Limb (tissue), 2 donors: Measurements from ENCODE around the gene ADAMTS7.
"Not testable (repeated sequence)": the region's sequence is repeated elsewhere in the genome, so short reads cannot be mapped to it uniquely, and the experiment has no call there.

Source experiments
- DNase-seq, 2 donors: peaks; one replicate each; pipeline ENCODE4 v3.0.0-alpha.2; 2016; ENCODE audit errors: extremely low spot score in 2 of 2

The ADAMTS7 gene

DNA sequence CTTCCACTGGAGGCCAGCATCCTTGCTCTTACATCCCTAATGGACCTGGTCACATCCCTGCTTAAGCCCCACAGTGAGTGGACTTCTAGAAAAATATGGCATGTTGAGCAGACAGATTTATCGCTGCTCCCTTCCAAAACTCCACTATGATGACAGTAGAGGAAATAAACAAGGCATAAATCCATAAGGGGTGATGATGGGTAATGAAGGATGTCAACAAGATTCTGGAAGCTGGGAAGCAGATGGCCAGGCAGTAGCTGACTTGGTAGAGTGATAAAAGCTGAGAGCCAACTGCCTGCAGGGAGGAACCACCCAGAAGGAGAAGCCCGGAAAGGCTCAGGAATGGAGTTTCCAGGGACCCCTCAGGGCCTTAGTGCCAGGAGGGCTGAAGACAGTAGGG lies 28.9 kb downstream of the ADAMTS7 start:
- not testable (repeated sequence) for DNase-seq

DNA sequence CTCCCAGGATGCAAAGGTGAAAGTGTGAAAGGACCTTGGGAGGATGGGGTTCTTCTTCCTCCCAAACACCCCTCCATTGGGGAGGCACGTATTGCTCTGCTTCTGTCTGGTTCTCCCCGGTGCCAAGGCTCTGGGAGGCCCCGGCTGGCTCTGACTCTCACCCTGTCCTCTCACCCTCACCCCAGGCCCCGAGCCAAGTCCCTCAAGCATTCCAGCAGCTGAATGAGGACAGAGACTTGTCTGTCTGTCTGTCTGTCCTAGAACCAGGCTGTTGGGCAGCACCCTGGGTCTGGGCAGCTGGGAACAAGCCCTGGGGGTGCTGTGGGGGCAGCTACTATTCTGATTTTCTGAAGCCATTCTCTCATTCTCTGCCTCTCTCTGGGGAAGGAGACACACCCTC lies 29.9 kb downstream of the ADAMTS7 start:
- DNase-seq: not testable (repeated sequence)

DNA sequence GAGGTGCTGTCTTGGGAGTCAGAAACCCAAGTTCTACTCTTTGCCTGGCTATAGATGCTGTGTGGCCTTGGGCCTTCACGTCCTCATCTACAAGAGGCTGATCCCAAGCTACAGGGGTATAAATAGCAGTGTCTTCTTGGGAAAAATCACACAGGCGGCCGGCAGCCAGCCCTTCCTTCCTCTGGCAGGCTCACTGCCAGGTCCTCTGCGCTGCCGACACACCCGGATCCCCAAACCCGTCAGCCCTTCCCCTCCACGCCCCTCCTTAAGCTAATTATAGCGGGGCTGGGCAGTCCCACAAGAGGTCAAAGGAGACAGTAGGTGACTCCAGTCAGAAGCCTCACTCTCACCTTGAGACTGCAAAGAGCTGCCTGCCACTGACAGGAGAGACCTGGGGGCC lies 31.3 kb downstream of the ADAMTS7 start:
- not testable (repeated sequence) for DNase-seq

DNA sequence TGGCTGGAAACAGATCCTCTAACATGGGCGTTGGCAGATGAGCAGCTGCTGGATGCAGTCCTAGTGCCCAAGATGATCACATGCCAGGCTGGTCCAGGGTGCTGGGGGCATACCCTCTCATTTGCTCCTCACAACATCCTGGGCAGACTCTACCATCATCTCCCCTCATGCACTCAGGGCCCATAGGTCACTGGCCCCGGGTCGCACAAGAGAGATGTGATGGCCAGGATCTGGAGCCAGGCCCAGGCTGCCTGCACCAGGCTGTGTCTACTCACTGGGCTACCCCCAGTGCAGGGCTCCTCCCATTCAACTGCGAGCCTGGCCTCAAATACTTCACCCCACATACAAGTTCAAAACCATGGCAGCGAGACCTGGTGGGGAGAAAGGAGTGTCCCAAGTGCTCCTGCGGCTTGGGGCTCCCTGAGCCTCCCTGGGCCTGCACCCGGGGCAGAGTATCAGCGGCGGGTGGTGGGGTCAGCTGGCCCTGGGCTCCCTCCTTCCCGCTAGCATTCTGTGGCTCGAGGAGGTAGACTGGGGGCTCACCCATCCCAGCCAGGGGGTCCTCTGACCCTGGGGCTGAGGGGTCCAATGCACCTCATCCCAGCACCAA lies 32.0 kb downstream of the ADAMTS7 start:
- DNase-seq: not testable (repeated sequence)

DNA sequence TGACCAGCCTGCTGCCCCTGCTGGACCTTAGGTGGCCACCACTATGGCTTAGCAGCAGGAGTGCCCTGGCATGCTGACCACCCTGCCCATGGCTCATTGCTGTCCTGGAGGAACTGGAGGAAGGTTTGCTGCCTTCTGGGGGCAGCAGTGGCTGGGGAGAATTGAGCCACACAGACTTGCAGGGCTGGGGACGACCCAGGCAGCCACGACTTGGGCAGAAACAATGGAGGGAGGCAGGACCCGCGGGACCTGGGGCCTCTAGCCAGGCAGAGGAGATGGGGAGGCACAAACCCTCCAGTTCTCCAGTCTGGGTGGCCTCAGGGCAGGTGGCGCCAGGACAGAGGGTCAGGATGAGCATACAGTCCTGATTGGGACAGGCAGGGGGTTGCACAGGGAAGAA lies 32.8 kb downstream of the ADAMTS7 start:
- no peak for DNase-seq

DNA sequence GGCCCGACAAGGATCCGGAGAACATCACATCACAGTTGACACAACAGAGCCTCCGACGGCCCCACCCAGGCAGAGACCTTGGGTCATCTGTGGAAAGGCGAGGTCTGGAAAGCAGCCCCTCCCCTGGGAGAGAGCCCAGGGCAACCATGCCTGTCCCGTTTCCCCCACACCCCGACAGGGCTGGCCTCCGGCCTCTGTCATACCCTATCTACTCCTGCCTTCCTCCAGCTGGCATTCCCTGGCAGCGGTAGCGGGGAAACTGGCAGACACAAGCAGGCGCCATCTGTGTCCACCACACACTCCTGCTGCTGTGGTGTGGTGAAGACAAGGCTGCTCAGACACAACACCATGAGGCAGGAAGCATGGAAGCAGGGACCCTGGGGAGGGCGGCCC lies 33.3 kb downstream of the ADAMTS7 start:
- DNase-seq: not testable (repeated sequence)

DNA sequence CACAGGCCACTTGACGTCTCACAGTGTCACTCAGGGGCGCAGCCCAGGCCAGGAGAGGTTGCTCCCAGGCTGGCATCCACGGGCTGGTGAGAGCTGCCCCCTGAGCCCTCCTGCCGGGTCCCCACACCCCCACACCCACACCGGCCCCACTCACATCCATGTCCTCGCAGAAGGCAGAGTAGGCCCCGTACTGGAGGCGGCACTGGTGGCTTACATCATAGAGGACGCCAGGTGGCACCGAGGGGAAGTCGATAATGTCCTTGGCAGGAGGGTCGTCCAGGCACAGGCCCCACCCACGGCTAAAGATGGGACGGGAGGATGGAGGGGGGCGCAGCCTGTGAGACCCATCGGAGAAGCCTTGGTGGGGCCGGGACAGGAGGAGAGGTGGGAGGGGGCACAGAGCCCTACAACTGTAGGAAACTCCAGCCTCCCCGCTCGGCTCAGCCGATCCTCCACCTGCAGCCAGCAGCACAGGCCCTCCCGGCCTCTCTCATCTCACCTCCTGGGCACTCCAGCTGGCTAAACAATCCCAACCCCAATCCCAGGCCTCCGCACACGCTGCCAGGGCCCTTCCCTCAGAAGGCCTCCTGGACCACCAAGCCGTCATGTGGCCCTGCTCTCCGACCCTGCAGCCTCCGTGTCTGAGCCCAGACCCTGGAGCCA lies 33.8 kb downstream of the ADAMTS7 start:
- DNase-seq: not testable (repeated sequence)

DNA sequence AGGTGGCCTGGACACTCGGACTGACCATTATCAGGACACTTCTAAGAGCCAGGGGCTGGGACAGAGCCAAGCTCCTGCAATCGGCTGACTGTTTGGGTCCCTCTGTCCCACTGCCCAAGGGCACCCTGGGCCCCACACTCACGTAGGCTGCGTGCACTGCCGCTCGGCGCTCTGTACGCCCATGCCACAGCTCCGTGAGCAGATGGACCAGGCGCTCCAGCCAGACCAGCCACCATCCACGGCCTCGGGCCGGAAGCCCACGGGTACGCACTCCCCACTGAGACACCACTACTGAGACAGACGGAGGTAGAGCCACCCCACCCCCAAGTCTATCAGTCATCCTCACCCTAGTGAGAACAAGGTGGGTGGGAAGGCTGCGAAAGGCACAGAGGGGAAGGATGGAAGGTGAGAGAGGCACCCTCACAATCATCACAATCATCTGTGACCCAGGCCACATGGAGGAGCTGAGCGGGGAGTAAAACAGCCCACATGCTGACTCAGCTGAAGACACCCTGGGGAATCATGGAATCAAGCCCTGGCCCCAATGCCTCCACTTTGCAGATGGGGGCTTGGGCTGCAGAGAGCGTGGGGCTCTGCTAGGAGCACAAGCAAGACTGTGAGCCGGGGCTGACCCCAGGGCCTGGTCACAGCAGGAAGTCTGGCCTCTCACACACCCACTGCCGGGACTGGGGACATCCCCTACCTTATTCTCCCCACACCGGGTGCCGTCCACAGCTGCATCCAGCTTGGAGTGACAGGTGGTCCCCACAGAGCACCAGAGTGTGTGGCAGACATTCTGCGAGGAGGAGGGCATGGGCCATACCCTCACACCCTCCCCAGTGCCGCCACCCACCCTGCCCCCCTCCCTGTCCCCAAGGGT lies 35.0 kb downstream of the ADAMTS7 start:
- not testable (repeated sequence) for DNase-seq

DNA sequence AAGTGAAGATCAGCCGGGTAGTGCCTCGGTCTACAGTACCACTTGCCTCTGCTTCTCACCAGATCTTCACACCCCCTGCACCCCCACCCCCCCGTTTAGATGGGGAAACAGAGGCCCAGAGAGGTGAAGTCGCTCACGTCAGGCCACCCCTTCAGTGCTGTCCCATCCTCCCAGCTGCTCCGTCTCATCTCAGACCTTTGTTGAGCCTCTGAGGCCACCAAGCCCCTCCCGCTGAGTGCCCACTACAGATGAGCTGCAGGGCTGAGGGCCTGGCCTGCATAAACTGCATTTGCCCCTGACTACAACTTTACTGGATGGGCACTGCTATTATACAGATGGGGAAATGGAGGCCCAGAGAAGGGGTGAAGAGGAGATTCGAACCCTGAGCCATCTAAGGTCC lies 35.8 kb downstream of the ADAMTS7 start:
- DNase-seq: no peak

DNA sequence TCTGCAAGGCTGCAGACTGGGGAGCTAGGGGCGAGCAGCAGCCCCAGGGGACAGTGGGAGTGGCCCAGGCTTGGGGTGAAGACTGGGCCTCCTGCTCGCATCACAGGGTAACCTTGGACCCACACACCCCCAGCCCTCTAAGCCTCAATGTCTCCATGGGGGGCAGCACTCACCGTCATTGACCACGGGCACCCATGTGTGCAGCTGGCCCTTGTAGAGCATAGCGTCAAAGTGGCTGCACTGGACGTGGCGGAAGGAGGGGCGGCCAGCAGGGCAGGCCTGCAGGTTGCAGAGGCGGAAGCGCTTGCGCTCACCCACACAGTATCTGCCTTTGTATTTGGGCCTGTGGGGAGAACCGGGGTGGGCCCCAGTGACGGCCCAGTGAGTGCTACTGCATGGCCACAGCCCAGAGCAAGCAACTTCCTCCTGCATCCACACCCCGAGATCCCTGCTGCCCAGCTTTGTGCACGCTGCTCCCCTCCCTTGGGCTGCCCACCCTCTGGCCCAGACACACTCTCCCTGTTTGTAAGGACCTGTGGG lies 36.7 kb downstream of the ADAMTS7 start:
- DNase-seq: not testable (repeated sequence)

DNA sequence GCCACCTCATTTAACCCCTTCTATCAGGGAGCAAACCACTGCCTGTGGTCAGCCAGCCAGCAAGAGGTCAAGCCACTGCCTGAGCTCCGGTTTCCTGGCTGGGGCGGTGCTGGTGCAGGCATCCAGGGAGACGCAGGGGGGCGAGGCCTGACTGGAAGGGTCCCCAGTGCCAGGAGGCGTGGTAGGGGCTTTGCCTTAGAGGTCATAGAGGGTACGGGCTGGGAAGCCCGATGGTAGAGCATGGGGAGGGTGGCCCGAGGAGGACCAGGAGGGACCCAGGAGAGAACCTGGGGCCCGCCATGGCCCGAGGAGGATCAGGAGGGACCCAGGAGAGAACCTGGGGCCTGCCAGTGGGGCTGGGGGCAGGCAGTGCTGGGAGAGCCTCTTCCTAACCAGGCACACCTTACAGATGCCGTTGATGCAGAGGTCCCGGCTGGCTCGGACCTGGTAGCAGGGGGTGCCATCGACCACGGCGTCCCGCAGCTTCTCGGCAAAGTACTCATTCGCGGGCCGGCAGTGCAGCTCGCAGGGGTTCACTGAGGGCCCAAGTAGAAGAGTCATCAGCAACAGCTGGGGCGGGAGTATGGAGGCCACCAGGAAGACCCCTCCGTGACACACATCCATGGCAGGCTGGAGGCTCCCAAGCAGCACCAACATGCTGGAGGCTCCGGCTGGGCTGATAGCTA lies 37.4 kb downstream of the ADAMTS7 start:
- not testable (repeated sequence) for DNase-seq

DNA sequence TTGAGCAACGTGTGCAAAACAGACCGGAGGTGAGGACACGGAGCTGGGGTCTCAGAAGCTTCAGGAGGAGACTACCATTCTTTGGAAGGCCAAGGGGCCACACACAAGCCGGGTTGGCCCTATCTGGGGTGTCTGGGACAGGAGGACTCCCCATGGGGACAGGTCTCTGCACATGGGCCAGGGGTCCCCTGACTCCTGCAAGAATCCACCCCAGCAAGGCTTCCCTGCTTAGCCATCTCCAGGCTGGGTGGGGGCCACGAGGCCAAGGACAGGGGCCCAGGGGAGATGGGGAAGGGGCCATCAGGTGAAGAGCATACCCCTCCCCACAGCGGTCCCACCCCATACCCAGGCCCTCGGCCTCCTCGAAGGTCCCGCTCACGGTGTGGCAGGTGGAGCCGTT lies 38.5 kb downstream of the ADAMTS7 start:
- no peak for DNase-seq

DNA sequence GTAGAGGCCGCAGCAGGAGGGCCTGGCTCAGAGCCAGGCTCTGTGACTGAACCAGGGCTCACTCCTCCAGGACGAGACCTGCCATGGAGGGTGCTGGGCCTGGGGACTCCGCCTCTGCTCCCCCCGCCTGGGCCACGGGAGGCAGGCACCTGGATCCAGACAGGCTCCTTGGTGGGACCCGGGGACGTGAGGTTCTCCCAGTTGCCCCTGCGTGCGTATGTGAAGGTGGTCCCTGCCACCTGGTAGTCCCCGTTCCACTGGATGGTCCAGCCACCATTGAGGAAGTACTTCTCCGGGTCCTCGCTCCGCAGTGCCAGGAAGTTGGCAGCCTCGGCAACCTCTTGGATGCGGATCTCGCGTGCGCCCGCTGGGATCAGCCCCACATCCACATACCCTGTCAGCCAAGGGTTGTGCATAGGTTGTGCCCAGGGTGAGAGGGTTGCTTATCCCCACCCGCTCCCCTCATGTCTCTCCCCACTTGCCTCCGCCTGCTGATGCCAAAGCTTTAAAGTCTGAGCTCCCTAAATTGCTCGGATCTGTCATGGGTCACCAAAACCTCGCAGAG lies 39.7 kb downstream of the ADAMTS7 start:
- DNase-seq: not testable (repeated sequence)

DNA sequence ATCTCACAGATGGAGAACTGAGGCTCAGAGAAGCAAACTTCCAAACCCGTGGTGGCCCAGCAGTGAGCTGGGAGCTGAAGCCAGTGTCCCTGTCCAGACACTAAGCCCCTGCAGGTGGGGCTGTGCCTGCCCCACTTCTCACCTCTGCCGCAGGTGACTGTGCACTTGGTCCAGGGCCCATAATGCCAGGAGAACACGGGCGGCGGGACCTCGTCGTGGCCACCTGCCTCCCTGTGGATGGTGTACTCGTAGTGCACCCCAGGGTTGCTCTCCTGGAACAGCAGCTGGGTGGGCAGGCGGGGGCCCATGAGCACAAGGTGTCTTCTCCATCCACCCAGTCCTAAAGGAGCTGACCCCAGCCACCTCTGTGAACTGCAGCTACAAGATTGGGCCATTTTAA lies 40.2 kb downstream of the ADAMTS7 start:
- not testable (repeated sequence) for DNase-seq

DNA sequence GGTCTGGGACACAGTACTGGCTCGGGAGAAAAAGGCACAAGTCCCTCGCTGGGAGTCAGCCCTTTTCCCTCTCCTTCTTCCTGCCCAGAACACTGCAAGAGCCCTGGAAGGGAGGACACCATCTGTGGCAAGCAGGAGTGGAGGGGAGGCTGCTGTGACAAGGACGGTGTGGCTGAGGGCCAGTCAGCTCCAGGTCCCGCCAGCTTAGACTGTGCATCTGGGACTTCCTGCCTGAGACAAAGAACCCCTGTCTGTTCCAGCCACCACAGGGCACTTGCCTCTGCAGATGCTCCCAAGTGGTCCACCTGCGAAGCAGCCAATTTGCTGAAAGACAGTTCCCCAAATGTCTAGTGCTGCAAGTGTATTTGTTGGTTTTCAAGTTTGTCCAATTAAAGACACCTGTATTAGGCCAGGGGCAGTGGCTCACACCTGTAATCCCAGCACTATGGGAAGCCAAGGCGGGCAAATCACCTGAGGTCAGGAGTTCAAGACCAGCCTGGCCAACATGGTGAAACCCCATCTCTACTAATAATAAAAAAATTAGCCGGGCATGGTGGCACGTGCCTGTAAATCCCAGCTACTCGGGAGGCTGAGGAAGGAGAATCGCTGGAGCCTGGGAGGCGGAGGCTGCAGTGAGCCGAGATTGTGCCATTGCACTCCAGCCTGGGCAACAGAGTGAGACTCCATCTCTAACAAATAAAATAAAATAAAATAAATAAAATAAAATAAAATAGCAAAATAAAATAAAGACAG lies 41.6 kb downstream of the ADAMTS7 start:
- not testable (repeated sequence) for DNase-seq

DNA sequence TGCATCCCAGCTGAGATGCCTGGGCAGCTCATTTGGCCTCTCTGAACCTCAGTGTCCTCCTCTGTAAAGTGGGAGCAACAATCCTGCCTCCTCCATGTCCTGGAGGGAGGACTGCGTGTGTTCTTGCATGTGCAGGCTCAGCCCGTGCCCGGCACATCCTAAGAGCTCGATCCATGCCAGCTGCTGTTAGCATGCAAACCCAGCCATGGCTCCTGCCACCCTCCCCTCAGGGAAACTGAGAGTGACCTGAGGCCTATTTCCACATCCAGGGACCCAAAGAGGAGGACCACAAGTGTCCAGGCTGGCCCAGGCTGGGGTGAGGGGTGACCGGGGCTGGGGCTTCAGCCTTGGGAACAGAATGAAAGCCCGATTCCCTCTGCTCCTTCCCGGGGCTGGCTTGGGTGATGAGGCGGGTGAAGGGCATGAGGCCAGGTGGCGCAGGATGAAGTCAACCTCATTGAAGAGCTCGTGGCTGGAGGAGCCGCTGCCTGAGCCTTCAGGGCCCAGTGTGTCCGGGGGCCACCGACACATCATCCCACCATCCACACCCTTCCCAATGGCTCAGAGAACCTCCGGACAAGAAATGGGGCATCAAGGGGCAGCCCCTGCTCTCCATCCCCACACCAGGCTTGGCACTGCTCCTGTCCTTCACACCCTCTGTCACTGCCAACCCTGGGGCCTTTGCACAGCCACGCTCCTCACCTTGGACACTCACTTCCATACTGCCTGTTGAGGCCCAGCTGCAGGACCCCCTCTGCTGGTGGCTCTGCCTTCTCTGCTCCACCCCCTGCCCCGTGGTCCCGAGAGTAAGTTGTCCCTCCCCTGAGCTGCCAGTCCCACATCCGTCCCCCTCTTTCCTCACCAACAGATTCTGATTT lies 42.5 kb downstream of the ADAMTS7 start:
- DNase-seq: no peak

DNA sequence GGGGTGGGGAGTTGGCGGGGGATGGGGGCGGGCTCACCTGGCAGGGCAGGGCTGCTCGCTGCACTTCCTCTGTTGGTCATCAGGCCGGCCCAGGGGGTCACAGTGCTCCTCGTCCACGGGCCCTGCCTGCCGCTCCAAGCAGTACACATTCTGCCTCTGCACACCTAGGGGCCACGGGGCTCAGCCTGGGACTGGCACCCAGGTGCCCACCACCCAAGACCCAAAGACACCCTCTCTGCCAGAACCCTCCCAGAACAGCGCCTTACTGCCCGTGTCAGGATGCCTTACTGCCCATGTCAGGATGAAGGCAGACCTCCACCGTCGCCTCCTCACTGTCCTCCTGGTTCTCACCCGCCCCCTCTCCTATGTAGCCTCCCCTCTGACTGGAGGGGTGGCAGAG lies 43.2 kb downstream of the ADAMTS7 start:
- no peak for DNase-seq

DNA sequence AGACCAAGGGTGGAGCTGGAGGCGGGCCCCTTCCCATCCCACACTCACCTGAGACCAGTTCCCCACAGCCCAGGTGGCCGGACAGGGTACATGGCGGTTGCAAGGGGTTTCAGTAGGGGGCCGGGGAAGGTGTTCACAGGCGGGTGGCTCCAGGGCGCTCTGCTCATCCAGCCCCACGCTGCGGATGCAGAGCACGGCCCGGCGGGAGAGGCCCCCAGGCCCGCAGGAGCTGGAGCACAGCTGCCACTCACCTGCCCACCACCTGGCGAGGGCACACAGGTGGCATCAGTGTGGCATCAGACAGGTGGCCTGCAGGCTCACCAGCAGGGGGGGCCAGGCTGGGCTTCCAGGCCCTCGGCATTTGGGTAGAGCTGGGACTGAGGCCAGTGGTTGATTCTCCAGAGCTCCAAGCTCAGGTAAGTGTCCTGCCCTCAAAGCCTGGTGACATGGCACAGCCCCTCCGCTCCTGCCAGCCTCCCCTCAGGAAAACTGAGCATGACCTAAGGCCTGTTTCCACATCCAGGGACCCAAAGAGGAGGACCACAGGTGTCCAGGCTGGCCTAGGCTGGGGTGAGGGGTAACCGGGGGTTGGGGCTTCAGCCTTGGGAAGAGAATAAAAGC lies 43.8 kb downstream of the ADAMTS7 start:
- no peak for DNase-seq

DNA sequence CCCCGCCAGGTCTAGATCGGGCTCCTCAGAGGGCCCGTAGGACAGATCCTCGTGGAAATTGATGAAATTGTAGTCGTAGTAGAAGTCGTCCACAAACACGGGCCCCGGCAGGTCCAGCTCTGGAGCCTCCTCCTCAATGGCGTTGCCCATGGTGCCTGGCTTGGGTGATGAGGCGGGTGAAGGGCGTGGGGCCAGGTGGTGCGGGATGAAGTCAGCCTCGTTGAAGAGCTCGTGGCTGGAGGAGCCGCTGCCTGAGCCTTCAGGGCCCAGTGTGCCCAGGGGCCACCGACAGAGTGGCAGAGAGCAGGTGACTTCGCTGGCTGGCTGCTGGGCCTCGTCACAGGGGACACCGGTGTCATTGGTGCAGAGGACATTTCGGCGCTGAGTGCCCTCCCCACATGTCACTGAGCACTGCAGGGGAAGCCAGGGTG lies 44.6 kb downstream of the ADAMTS7 start:
- DNase-seq: not testable (repeated sequence)
